HEK293T (cell line): Measurements from ENCODE around the gene RAPGEF1.
"Not testable (repeated sequence)": the region's sequence is repeated elsewhere in the genome, so short reads cannot be mapped to it uniquely, and the experiment has no call there.

ENCODE experiments used
- CTCF ChIA-PET: fragments of 350-600 bp; formaldehyde crosslinking; extraction: SDS; loops from one replicate; lab custom pipeline; 2021; ENCODE audit warnings: antibody characterized with exemption, inconsistent platforms; lab: Yijun Ruan, JAX
- POLR2A ChIA-PET: fragments of 350-600 bp; formaldehyde crosslinking; extraction: SDS; loops from one replicate; lab custom pipeline; 2020; ENCODE audit warnings: antibody characterized with exemption, inconsistent platforms; lab: Yijun Ruan, JAX
- DNase-seq: peaks from one replicate; pipeline ENCODE4 v3.0.0; 2012; ENCODE audit warnings: mixed read lengths; ENCODE audit errors: extremely low spot score
- ARNT ChIP-seq: fragments of 450-650 bp; IDR thresholded peaks from 2 replicates; pipeline ENCODE4 v1.6.1; 2017; ENCODE audit warnings: mild to moderate bottlenecking
- BHLHE40 ChIP-seq: fragments of 450-650 bp; IDR thresholded peaks from 2 replicates; pipeline ENCODE4 v1.6.1; 2016; ENCODE audit warnings: mild to moderate bottlenecking, moderate library complexity, borderline replicate concordance
- CTBP1 ChIP-seq: fragments of 450-650 bp; IDR thresholded peaks from 2 replicates; pipeline ENCODE4 v1.6.1; 2016; ENCODE audit warnings: borderline replicate concordance
- ELF4 ChIP-seq: fragments of 450-650 bp; IDR thresholded peaks from 2 replicates; pipeline ENCODE4 v1.6.1; 2017; ENCODE audit warnings: antibody characterized with exemption
- FOXA1 ChIP-seq: fragments of 450-650 bp; IDR thresholded peaks from 2 replicates; pipeline ENCODE4 v1.6.1; 2016; ENCODE audit warnings: mild to moderate bottlenecking
- FOXK2 ChIP-seq: fragments of 450-650 bp; IDR thresholded peaks from 2 replicates; pipeline ENCODE4 v1.6.1; 2016; ENCODE audit warnings: mild to moderate bottlenecking
- FOXM1 ChIP-seq: fragments of 450-650 bp; IDR thresholded peaks from 2 replicates; pipeline ENCODE4 v1.6.1; 2017; ENCODE audit warnings: mild to moderate bottlenecking, borderline replicate concordance
- HDGF ChIP-seq: fragments of 450-650 bp; IDR thresholded peaks from 2 replicates; pipeline ENCODE4 v1.6.1; 2017; ENCODE audit warnings: antibody characterized with exemption, borderline replicate concordance
- L3MBTL2 ChIP-seq: fragments of 450-650 bp; conservative IDR thresholded peaks from 2 replicates; pipeline ENCODE4 v1.6.1; 2016; ENCODE audit warnings: mild to moderate bottlenecking
- LEF1 ChIP-seq: fragments of 450-650 bp; IDR thresholded peaks from 2 replicates; pipeline ENCODE4 v1.6.1; 2017; ENCODE audit warnings: mild to moderate bottlenecking, borderline replicate concordance
- NFRKB ChIP-seq: fragments of 450-650 bp; IDR thresholded peaks from 2 replicates; pipeline ENCODE4 v1.6.1; 2016; ENCODE audit warnings: mild to moderate bottlenecking, moderate library complexity
- PKNOX1 ChIP-seq: fragments of 450-650 bp; IDR thresholded peaks from 2 replicates; pipeline ENCODE4 v1.6.1; 2016
- SP1 ChIP-seq: fragments of 450-650 bp; IDR thresholded peaks from 2 replicates; pipeline ENCODE4 v1.6.1; 2017
- SUZ12 ChIP-seq: fragments of 450-650 bp; IDR thresholded peaks from 2 replicates; pipeline ENCODE4 v1.6.1; 2016; ENCODE audit warnings: mild to moderate bottlenecking
- TARDBP ChIP-seq: fragments of 450-650 bp; IDR thresholded peaks from 2 replicates; pipeline ENCODE4 v1.6.1; 2016
- ZNF384 ChIP-seq: fragments of 450-650 bp; IDR thresholded peaks from 2 replicates; pipeline ENCODE4 v1.6.1; 2016

The RAPGEF1 gene

GRCh38 chr9:131666774-131667173 lies 73.1 kb downstream of the RAPGEF1 start:
- TF ChIP-seq SUZ12 (no peak), FOXA1 (no peak), HDGF (no peak), ELF4 (no peak), SP1 (no peak), BHLHE40 (no peak), FOXM1 (no peak), ZNF384 (no peak), NFRKB (no peak), FOXK2 (no peak), CTBP1 (no peak), TARDBP (no peak), ARNT (no peak), L3MBTL2 (no peak), PKNOX1 (no peak), LEF1 (no peak)
- ChIA-PET POLR2A (no interaction called here), CTCF (interaction anchor here (0.6 to 0.7 kb wide), 2 partner anchors 12 to 37 kb away, joined by 3 to 4 read pairs; no protein-coding TSS in a partner anchor)
- no peak for DNase-seq

GRCh38 chr9:131666029-131666428 lies 73.8 kb downstream of the RAPGEF1 start:
- POLR2A ChIA-PET: no interaction called here
- CTCF ChIA-PET: interaction anchor here (0.7 kb wide), 1 partner anchor 37 kb away, joined by 3 read pairs; no protein-coding TSS in a partner anchor
- no peak for TF ChIP-seq TARDBP
- no peak for TF ChIP-seq ZNF384
- no peak for TF ChIP-seq L3MBTL2
- no peak for TF ChIP-seq LEF1
- no peak for TF ChIP-seq PKNOX1
- no peak for TF ChIP-seq CTBP1
- no peak for TF ChIP-seq HDGF
- TF ChIP-seq FOXA1: no peak
- no peak for TF ChIP-seq ELF4
- TF ChIP-seq FOXM1: no peak
- TF ChIP-seq BHLHE40: no peak
- TF ChIP-seq FOXK2: no peak
- TF ChIP-seq SP1: no peak
- no peak for TF ChIP-seq ARNT
- TF ChIP-seq SUZ12: no peak
- DNase-seq: no peak

GRCh38 chr9:131663288-131663687 lies 76.6 kb downstream of the RAPGEF1 start:
- TF ChIP-seq TARDBP: no peak
- TF ChIP-seq SUZ12: no peak
- no peak for TF ChIP-seq FOXK2
- TF ChIP-seq BHLHE40: no peak
- TF ChIP-seq PKNOX1: no peak
- TF ChIP-seq CTBP1: no peak
- TF ChIP-seq ZNF384: no peak
- no peak for TF ChIP-seq NFRKB
- TF ChIP-seq ARNT: no peak
- TF ChIP-seq L3MBTL2: no peak
- no peak for TF ChIP-seq LEF1
- CTCF ChIA-PET: no interaction called here
- DNase-seq: no peak
- POLR2A ChIA-PET: no interaction called here

- DNase-seq, POLR2A ChIA-PET, CTCF ChIA-PET: not testable (repeated sequence)
These were observed 77.6 kb downstream of the RAPGEF1 start for GRCh38 chr9:131662289-131662621.

GRCh38 chr9:131661568-131662288 lies 78.1 kb downstream of the RAPGEF1 start:
- TF ChIP-seq TARDBP (no peak), SUZ12 (no peak), ZNF384 (no peak), L3MBTL2 (no peak), FOXK2 (no peak), LEF1 (no peak), BHLHE40 (no peak), CTBP1 (no peak), HDGF (no peak), ARNT (no peak), FOXM1 (no peak)
- POLR2A ChIA-PET: no interaction called here
- DNase-seq: no peak
- CTCF ChIA-PET: no interaction called here

- POLR2A ChIA-PET: no interaction called here
- CTCF ChIA-PET: no interaction called here
These were observed 79.1 kb downstream of the RAPGEF1 start for GRCh38 chr9:131660466-131661405.

More at GRCh38 chr9:131660466-131661405, 79.1 kb downstream of the RAPGEF1 start:
- no peak for DNase-seq
- no peak for TF ChIP-seq FOXM1
